Bladder microvascular endothelial cell (primary cell): ENCODE data around the gene ASNSD1. TPM values are rescaled to one million over a fixed set of nuclear protein-coding genes. Genes with fewer than 3 reads are reported as not detected.

ENCODE experiments used
- total RNA-seq: library from RNA; depleted of rRNA; stranded (reverse); fragments of >200 nt; gene quantifications from 2 replicates; pipeline ENCODE4 v1.2.3, GENCODE V29; 2014

ASNSD1 gene
- total RNA-seq: 36.6 and 58.4 TPM in 2 replicates

GRCh38 chr2:189661148-189661956, at the start of gene ASNSD1:
ASNSD1 (plus strand) TSS chr2:189661459; CDS start chr2:189666133, 4,674 bp downstream.

DNA sequence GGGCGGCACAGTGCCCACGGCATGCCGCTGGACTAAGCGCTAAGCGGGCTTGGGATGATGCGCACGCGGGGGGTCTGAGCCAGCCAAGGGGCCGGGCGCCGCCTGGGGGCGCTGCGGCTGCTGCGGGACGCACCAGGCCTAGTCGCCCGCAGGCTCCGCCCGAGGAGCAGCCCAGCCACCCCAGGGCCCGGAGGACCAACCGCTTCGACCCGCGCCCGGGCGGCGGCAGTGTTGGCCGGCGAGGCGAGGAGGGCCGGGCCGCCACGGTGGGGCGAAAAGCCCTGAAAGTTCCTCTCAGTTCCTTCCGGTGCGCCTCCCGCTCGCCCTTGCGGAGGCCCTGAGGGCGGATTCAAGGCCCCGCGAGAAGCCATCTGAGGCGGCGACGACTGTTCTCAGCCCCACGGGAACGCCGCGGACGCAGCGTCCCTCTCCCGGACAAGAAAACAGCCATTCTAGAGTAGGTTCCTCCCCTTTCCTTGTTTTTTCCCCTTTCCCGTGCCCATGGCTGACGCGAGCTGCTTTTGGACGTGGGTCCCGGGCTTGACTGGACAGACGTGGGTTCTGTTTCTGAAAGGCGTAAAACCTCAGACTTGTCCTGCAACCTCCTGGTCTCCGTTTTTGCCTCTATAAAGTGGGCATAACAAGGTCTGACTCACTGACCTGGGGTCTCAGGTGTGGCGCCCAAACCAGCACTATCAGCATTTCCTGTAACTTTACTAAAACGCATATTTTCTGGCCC, 13.3 kb downstream of the ASNSD1 start, which contains the start of gene ANKAR:
TSS of gene ANKAR (plus strand) at position 297 of the 739 bp plus-strand sequence. CDS start 1,821 bp downstream, outside the sequence.

Other genes starting within 250 kb of the ASNSD1 start
- gene WDR75, start 220.0 kb upstream of the ASNSD1 start, total RNA-seq: 30.8 and 61.0 TPM in 2 replicates
- 5.0 and 101 TPM in 2 replicates for gene SLC40A1, start 80.7 kb upstream of the ASNSD1 start, total RNA-seq
- 3.1 and 8.7 TPM in 2 replicates for gene ANKAR, start 13.2 kb downstream of the ASNSD1 start, total RNA-seq
- 4.2 and 7.0 TPM in 2 replicates for gene OSGEPL1, start 101.3 kb downstream of the ASNSD1 start, total RNA-seq
- gene ORMDL1, start 122.9 kb downstream of the ASNSD1 start, total RNA-seq: 23.6 and 86.5 TPM in 2 replicates
- gene PMS1, start 123.0 kb downstream of the ASNSD1 start, total RNA-seq: 14.2 and 55.2 TPM in 2 replicates